Testis (tissue), 3 donors: ENCODE measurements around the gene TOLLIP. TPM values are rescaled to one million over a fixed set of nuclear protein-coding genes. Genes with fewer than 3 reads are reported as not detected.

Experiments used
- DNase-seq: peaks from one replicate; pipeline ENCODE4 v3.0.0-alpha.2; 2019
- H3K27ac ChIP-seq, 2 donors: fragments of 200-600 bp; sonication (generic); one replicate each; pipeline ENCODE4 v1.5.1; 2019
- H3K27me3 ChIP-seq: fragments of 200-600 bp; sonication (generic); one replicate; pipeline ENCODE4 v1.5.1; 2019
- H3K36me3 ChIP-seq: fragments of 200-600 bp; sonication (generic); one replicate; pipeline ENCODE4 v1.5.1; 2017; ENCODE audit warnings: low read depth; ENCODE audit errors: missing control alignments
- H3K4me1 ChIP-seq: fragments of 200-600 bp; sonication (generic); one replicate; pipeline ENCODE4 v1.5.1; 2019
- H3K4me3 ChIP-seq, 2 donors: fragments of 200-600 bp; sonication (generic); one replicate each; pipeline ENCODE4 v1.5.1; 2017 to 2019
- H3K9me3 ChIP-seq: fragments of 200-600 bp; sonication (generic); one replicate; pipeline ENCODE4 v1.5.1; 2017
- CTCF ChIP-seq, 3 experiments: fragments of 450-650 bp in 2 of 3; fragments of 200-600 bp in 1 of 3; sonication (generic) in 1 of 3; IDR thresholded peaks; one replicate each; pipeline ENCODE4 v1.5.1; 2016 to 2019; ENCODE audit warnings: antibody characterized with exemption in 3 of 3, mild to moderate bottlenecking in 2 of 3, moderate library complexity in 1 of 3
- POLR2A ChIP-seq: fragments of 450-650 bp; IDR thresholded peaks from one replicate; pipeline ENCODE4 v1.6.1; 2017; ENCODE audit warnings: antibody characterized with exemption, mild to moderate bottlenecking, moderate library complexity
- WGBS, 2 donors: methylation state at CpG; one replicate each; pipeline ENCODE4 v1.1.5; 2018; 5-methylcytosine and 5-hydroxymethylcytosine counted together
- intact Hi-C: fragments of 100-400 bp; cut with DNase I; formaldehyde crosslinking; loops from one replicate; pipeline ENCODE4 v1.15.1; 2023; ENCODE audit warnings: low total_unique reads
- polyA plus RNA-seq: library from polyadenylated mRNA; stranded (reverse); fragments of 350-450 nt; fragmentation: Illumina TruSeq; extraction: RNeasy Lipid Tissue Mini Kit (QIAGEN cat#74804); gene quantifications from one replicate; pipeline ENCODE4 v1.2.3, GENCODE V29; 2014; ENCODE audit warnings: low read depth, low replicate concordance; ENCODE audit not compliant: insufficient read depth
- total RNA-seq, 2 donors: library from RNA; depleted of rRNA; stranded (reverse); fragments of >200 nt; gene quantifications; one replicate each; pipeline ENCODE4 v1.2.3, GENCODE V29; 2016

The TOLLIP gene
- total and polyA plus RNA-seq, 3 donors from 2014 or later = 185 to 220 (median 197) TPM

- Histone ChIP-seq H3K27ac (no peak overlapping the region), H3K4me1 (peaks cover 9% of the 10 kb centered on the region), H3K4me3 (no peak overlapping the region), H3K27me3 (no peaks in the 10 kb centered on the region), H3K9me3 (no peaks in the 10 kb centered on the region), H3K36me3 (no peaks in the 10 kb centered on the region)
- DNase-seq = no peak
- 88 to 89% methylated on average over 5 to 9 of the region's 9 CpGs for WGBS, 2 donors
- TF ChIP-seq POLR2A = no peak
- no peak for TF ChIP-seq CTCF (IDR thresholded peaks at IDR 0.05)
- intact Hi-C loops = no loop called here
These were observed 49.9 kb downstream of the TOLLIP start for GRCh38 chr11:1259561-1259960.

GRCh38 chr11:1259076-1259461 lies 50.4 kb downstream of the TOLLIP start:
- no peak for DNase-seq
- 77 to 96% methylated on average over 4 of the region's 7 CpGs for WGBS, 2 donors
- Histone ChIP-seq H3K27me3 (no peaks in the 10 kb centered on the region), H3K36me3 (no peaks in the 10 kb centered on the region), H3K27ac (no peak overlapping the region), H3K4me1 (peaks cover 9% of the 10 kb centered on the region), H3K4me3 (no peak overlapping the region), H3K9me3 (no peaks in the 10 kb centered on the region)
- TF ChIP-seq CTCF (IDR thresholded peaks at IDR 0.05) (no peak), POLR2A (no peak)
- intact Hi-C loops = no loop called here

GRCh38 chr11:1258401-1259075 lies 50.9 kb downstream of the TOLLIP start:
- no peak for DNase-seq
- TF ChIP-seq CTCF (IDR thresholded peaks at IDR 0.05) = no peak
- no peak for TF ChIP-seq POLR2A
- Histone ChIP-seq H3K27ac (no peak overlapping the region), H3K27me3 (no peaks in the 10 kb centered on the region), H3K9me3 (no peaks in the 10 kb centered on the region), H3K4me1 (peaks cover 9% of the 10 kb centered on the region), H3K36me3 (no peaks in the 10 kb centered on the region), H3K4me3 (no peak overlapping the region)
- 79 to 81% methylated on average over 7 to 13 of the region's 13 CpGs for WGBS, 2 donors
- intact Hi-C loops = no loop called here

GRCh38 chr11:1257916-1258315 lies 51.5 kb downstream of the TOLLIP start:
- Histone ChIP-seq H3K27ac (no peak overlapping the region), H3K4me1 (peaks cover 8% of the 10 kb centered on the region), H3K27me3 (no peaks in the 10 kb centered on the region), H3K9me3 (no peaks in the 10 kb centered on the region), H3K36me3 (no peaks in the 10 kb centered on the region), H3K4me3 (no peak overlapping the region)
- DNase-seq = no peak
- no peak for TF ChIP-seq CTCF (IDR thresholded peaks at IDR 0.05)
- TF ChIP-seq POLR2A = no peak
- WGBS, 2 donors = 82 to 91% methylated on average over 6 to 16 of the region's 16 CpGs
- intact Hi-C loops = no loop called here

- Histone ChIP-seq H3K27ac (no peak overlapping the region), H3K9me3 (no peaks in the 10 kb centered on the region), H3K4me3 (no peak overlapping the region), H3K36me3 (no peaks in the 10 kb centered on the region), H3K27me3 (no peaks in the 10 kb centered on the region), H3K4me1 (peaks cover 5% of the 10 kb centered on the region)
- no peak for DNase-seq
- intact Hi-C loops = no loop called here
- 90 to 93% methylated on average over 15 to 26 of the region's 27 CpGs for WGBS, 2 donors
- no peak for TF ChIP-seq CTCF (IDR thresholded peaks at IDR 0.05)
- TF ChIP-seq POLR2A = no peak
These were observed 52.1 kb downstream of the TOLLIP start for GRCh38 chr11:1257366-1257765.
